Mucosa of descending colon (tissue), 3 donors: ENCODE results near the gene LIX1L. TPM values are rescaled to one million over a fixed set of nuclear protein-coding genes. Genes with fewer than 3 reads are reported as not detected.
A peak's percentile ranks its signal among the peaks of the same experiment; 100 is the strongest.

Experiments
- ATAC-seq: fragments of 200-7000 bp; cut with Tn5 transposase; one replicate; pipeline ENCODE4 v1.9.1; 2020; ENCODE audit warnings: mild to moderate bottlenecking, moderate library complexity
- DNase-seq, 3 donors: peaks; one replicate each; pipeline ENCODE4 v3.0.0-alpha.2; 2020
- H3K36me3 ChIP-seq: fragments of 200-600 bp; one replicate; pipeline ENCODE4 v1.8.0; 2021; ENCODE audit warnings: low read depth, mild to moderate bottlenecking
- H3K4me1 ChIP-seq: fragments of 200-600 bp; one replicate; pipeline ENCODE4 v1.8.0; 2021; ENCODE audit warnings: low read depth, mild to moderate bottlenecking
- H3K4me3 ChIP-seq: fragments of 200-600 bp; one replicate; pipeline ENCODE4 v1.8.0; 2021; ENCODE audit warnings: mild to moderate bottlenecking
- H3K9me3 ChIP-seq: fragments of 200-600 bp; one replicate; pipeline ENCODE4 v1.8.0; 2021; ENCODE audit warnings: mild to moderate bottlenecking
- intact Hi-C, 2 donors: fragments of 100-400 bp; cut with DNase I in 1 of 2; cut with micrococcal nuclease in 1 of 2; formaldehyde crosslinking; loops; one replicate each; pipeline versions ENCODE4 v1.11.0 to v1.11.1; 2022; cut with DNase I, micrococcal nuclease
- total RNA-seq, 3 donors: library from RNA; stranded (reverse); fragmentation: NEBNext Ultra II Directional in 2 of 3; extraction: Animal tissue kit (Norgen Biotek cat#: 25700) in 2 of 3; gene quantifications; one replicate each; pipeline versions ENCODE4 v1.2.1 to v1.2.4, GENCODE V29; 2021 to 2023
- TF ChIP-seq, protein P1 (sequence below): fragments of 200-600 bp; IDR thresholded peaks from one replicate; pipeline ENCODE4 v1.8.0; 2022; ENCODE audit warnings: antibody characterized with exemption, mild to moderate bottlenecking
- donor health status: DM: no; HTN: no; CAD: no; lungs with moderate emphysema.
- donor health status: DM: no; HTN: no; CAD: no.
- donor health status: DM: no; HTN: yes; CAD: no.

The LIX1L gene
- total RNA-seq, 3 donors from 2014 or later = 3.9 to 34.3 (median 10.2) TPM

DNA sequence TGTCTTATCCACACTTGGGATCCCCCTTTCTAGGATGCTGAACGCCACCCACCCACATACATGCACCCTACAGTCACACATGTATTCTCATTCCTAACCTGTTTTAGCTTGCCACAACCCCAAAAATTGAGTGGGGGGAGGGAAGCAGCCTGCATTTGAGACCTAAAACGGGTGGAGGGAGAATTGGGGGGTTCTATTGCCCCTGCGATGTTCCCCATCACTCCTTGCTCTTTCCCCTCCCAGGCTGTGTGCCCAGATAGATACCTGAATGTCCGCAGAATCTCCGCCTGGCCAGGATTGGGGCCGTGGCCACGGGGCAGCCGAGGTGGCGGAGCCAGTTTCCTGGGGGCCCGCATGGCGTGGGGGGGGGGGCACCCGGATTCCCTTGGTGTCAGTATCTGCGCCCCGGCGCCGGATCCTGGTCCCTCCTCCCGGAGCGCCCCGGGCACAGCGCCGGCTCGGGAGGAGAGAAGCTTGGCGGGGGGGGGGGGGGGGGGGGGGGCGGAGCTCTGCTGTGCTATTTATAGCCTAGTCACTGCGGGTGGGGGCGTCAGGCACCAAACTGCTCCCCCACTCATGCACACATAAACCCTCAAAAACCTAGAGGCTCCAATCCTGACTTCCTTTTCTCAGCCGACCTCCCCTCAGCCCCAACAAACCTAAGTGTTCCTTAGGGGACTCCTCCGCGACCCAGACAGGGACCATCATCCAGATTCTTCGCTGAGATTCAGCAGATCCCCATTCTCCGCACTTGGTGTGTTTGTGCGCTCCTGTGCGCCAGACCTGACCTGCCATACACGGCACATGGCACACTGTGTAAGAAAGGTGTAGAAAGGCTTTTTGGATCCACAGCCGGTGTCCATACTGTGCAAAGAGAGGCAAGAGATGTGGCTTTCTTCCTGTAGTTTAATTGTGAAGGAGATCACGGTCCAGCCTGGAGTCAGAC lies 4.6 kb upstream of the LIX1L start:
- DNase-seq = peak; percentile 32 to 75 (median 64)
- no peak for ATAC-seq
- H3K36me3 ChIP-seq = no peaks in the 10 kb centered on the region
- TF ChIP-seq, protein P1, sequence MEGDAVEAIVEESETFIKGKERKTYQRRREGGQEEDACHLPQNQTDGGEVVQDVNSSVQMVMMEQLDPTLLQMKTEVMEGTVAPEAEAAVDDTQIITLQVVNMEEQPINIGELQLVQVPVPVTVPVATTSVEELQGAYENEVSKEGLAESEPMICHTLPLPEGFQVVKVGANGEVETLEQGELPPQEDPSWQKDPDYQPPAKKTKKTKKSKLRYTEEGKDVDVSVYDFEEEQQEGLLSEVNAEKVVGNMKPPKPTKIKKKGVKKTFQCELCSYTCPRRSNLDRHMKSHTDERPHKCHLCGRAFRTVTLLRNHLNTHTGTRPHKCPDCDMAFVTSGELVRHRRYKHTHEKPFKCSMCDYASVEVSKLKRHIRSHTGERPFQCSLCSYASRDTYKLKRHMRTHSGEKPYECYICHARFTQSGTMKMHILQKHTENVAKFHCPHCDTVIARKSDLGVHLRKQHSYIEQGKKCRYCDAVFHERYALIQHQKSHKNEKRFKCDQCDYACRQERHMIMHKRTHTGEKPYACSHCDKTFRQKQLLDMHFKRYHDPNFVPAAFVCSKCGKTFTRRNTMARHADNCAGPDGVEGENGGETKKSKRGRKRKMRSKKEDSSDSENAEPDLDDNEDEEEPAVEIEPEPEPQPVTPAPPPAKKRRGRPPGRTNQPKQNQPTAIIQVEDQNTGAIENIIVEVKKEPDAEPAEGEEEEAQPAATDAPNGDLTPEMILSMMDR = no peak
- intact Hi-C loops = loop anchor here in 1 of 2 donors (10.0 kb wide), 1 partner anchor 48 kb away; the partner anchor contains the start of genes ITGA10 and PEX11B
- H3K9me3 ChIP-seq = peaks cover 4% of the 10 kb centered on the region
- H3K4me1 ChIP-seq = peaks cover 39% of the 10 kb centered on the region
- H3K4me3 ChIP-seq = no peak overlapping the region

DNA sequence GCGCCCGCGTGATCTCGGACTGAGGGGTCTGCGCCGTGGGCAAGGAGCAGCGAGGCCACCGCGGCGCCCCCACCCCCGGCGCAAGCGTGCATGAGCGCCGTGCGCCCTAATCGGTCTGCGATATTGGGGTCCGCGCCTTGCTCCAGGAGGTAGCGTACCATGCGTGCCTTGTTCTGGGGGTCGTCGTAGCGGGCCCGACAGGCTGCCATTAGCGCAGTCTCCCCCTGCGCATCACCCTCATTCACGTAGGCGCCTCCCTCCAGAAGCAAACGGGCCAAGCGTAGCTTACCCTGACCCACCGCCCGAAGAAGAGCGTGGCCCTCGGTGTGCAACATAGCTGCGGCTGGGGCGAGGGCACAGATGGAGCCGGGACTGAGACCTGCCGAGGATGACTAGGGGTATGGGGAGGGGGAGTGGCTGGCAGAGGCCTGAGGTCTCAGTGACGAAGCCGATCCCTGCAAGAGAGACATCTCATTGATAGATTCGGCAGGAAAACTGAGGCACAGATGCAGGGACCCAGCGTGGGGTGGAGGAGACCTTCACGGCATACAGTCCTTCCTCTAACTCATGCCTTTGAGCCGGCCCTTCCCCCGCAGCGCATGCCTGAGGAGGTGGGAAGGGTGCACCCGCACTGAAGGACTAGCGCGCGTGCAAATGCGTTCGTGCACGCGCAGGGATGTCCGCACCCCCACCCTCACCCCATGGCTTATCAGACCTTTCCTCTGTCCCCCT lies 3.8 kb upstream of the LIX1L start:
- peaks cover 42% of the 10 kb centered on the region for H3K4me1 ChIP-seq
- no peak overlapping the region for H3K4me3 ChIP-seq
- DNase-seq (peak; percentile 49 to 81 (median 61)), ATAC-seq (no peak)
- intact Hi-C loops = loop anchor here in 1 of 2 donors (10.0 kb wide), 1 partner anchor 47 kb away; the partner anchor contains the start of genes ITGA10 and PEX11B
- TF ChIP-seq, protein P1 = no peak
- no peaks in the 10 kb centered on the region for H3K36me3 ChIP-seq
- no peaks in the 10 kb centered on the region for H3K9me3 ChIP-seq

DNA sequence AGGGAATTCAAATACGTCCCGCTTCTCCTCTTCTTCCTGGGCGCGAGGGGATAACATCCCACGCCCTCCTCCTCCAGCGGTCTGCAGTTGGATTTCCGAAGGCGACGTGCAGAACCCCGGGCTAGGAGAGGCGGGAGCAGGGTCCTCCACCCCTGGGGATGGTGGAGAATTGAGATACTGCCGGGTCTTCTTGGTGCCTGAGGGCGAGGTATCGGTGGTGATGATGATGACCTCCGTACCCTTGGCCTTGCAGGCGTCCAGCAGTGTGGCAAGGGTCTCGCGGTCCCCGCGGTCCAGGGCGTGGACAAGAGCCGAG lies 3.2 kb upstream of the LIX1L start:
- Histone ChIP-seq H3K36me3 (no peaks in the 10 kb centered on the region), H3K9me3 (no peaks in the 10 kb centered on the region), H3K4me1 (peaks cover 47% of the 10 kb centered on the region), H3K4me3 (peak overlapping the region; percentile 11)
- TF ChIP-seq, protein P1 = no peak
- intact Hi-C loops = loop anchor here in 1 of 2 donors (10.0 kb wide), 1 partner anchor 46 kb away; the partner anchor contains the start of genes ITGA10 and PEX11B
- DNase-seq = no peak
- ATAC-seq = no peak

DNA sequence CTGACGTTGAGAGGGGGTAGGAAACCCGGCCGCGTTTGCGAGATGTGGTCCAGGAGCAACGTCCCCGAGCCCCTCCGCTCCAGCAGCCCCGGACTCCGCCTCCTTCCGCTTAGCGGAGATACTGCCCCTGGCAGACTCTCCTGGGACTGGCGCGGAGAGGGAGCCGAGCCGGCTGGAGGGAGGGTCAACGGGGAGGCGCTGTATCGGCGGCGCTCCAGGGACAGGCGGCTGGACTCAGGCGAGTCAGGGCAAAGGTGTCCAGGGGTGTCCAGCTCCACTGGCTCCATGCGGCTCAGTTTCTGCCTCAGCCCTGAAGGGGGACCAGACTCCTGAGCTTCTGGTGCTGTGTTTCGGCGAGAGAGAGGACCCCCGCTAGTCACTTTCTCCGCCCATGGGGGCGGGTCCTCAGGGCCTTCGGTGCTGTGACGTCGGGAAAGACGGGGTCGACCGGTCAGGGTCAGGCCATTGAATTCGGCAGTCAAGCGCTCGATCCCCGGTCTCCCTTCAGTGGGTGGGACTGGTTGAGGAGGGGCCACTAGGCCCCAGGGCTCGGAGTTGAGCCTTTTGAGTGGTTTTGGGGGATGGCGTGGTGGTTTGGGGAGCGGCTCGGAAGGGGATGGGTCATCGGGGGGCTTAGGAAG lies 2.8 kb upstream of the LIX1L start:
- H3K4me1 ChIP-seq = peaks cover 45% of the 10 kb centered on the region

More for the DNA sequence above, 2.8 kb upstream of the LIX1L start:
- DNase-seq (peak; percentile 66 to 87 (median 81)), ATAC-seq (peak; percentile 17)
- no peaks in the 10 kb centered on the region for H3K36me3 ChIP-seq
- intact Hi-C loops = loop anchor here in 1 of 2 donors (10.0 kb wide), 1 partner anchor 46 kb away; the partner anchor contains the start of genes ITGA10 and PEX11B
- no peaks in the 10 kb centered on the region for H3K9me3 ChIP-seq
- TF ChIP-seq, protein P1 = no peak
- peak overlapping the region; percentile 11 for H3K4me3 ChIP-seq
